WTC11 (cell line): Measurements from ENCODE around the gene RAP2B.

Source experiments
- CBFB ChIP-seq: sonication (generic); formaldehyde crosslinking; IDR thresholded peaks from 2 replicates; pipeline ENCODE4 v1.8.1; 2022; ENCODE audit warnings: mild to moderate bottlenecking, low read depth, missing genetic modification reagents
- CTCF ChIP-seq: fragments of 200-600 bp; IDR thresholded peaks from 2 replicates; pipeline ENCODE4 v1.8.0; 2022; ENCODE audit warnings: antibody characterized with exemption
- ESRRA ChIP-seq: sonication (generic); formaldehyde crosslinking; IDR thresholded peaks from 2 replicates; pipeline ENCODE4 v1.8.1; 2022; ENCODE audit warnings: mild to moderate bottlenecking, missing genetic modification reagents, borderline replicate concordance
- FOXK1 ChIP-seq: sonication (generic); formaldehyde crosslinking; IDR thresholded peaks from 2 replicates; pipeline ENCODE4 v1.8.0; 2022; ENCODE audit warnings: mild to moderate bottlenecking, moderate library complexity, missing genetic modification reagents
- SMAD4 ChIP-seq: sonication (generic); formaldehyde crosslinking; IDR thresholded peaks from 2 replicates; pipeline ENCODE4 v1.8.0; 2022; ENCODE audit warnings: mild to moderate bottlenecking, missing genetic modification reagents
- TF ChIP-seq, protein P1 (sequence below): sonication (generic); formaldehyde crosslinking; IDR thresholded peaks from 2 replicates; pipeline ENCODE4 v1.8.1; 2022; ENCODE audit warnings: low read depth, missing genetic modification reagents, borderline replicate concordance
- TF ChIP-seq, protein P2 (sequence below): sonication (generic); formaldehyde crosslinking; IDR thresholded peaks from 2 replicates; pipeline ENCODE4 v1.8.0; 2022; ENCODE audit warnings: mild to moderate bottlenecking, missing genetic modification reagents

DNA sequence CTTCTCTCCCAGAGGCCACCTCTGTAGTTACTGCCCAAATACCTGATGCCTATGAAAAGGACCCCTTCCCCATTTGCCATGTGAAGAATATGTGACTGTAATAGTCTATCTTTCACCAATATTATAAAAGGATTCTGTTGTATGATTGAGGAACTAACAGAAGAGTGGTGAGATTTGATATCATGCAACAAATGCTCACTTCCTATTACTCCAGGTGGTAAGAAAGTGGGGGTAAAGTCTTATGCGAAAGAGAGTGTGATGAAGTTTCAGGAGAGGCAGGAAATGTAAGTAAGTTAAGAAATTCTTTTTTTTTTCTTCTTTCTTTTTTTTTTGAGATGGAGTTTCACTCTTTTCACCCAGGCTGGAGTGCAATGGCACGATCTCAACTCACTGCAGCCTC is 24.4 kb upstream of the RAP2B start:
- no peak for TF ChIP-seq CTCF
- TF ChIP-seq ESRRA (CRISPR knock-in tag): no peak
- no peak for TF ChIP-seq CBFB (CRISPR knock-in tag)
- TF ChIP-seq, protein P1, sequence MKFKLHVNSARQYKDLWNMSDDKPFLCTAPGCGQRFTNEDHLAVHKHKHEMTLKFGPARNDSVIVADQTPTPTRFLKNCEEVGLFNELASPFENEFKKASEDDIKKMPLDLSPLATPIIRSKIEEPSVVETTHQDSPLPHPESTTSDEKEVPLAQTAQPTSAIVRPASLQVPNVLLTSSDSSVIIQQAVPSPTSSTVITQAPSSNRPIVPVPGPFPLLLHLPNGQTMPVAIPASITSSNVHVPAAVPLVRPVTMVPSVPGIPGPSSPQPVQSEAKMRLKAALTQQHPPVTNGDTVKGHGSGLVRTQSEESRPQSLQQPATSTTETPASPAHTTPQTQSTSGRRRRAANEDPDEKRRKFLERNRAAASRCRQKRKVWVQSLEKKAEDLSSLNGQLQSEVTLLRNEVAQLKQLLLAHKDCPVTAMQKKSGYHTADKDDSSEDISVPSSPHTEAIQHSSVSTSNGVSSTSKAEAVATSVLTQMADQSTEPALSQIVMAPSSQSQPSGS (CRISPR knock-in tag): no peak
- TF ChIP-seq, protein P2, sequence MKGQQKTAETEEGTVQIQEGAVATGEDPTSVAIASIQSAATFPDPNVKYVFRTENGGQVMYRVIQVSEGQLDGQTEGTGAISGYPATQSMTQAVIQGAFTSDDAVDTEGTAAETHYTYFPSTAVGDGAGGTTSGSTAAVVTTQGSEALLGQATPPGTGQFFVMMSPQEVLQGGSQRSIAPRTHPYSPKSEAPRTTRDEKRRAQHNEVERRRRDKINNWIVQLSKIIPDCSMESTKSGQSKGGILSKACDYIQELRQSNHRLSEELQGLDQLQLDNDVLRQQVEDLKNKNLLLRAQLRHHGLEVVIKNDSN: no peak
- TF ChIP-seq SMAD4 (CRISPR knock-in tag): no peak
- TF ChIP-seq FOXK1 (CRISPR knock-in tag): no peak
